Nephron progenitor cell (in vitro differentiated cells): Measurements from ENCODE around the gene CYBC1.

Experiments
- DNase-seq: peaks from one replicate; pipeline ENCODE4 v3.0.0; 2021
- H3K27ac Mint-ChIP-seq: 2 replicates; pipeline ENCODE4 v1.8.0; 2021; ENCODE audit warnings: mild to moderate bottlenecking, moderate library complexity, mixed read lengths
- H3K27me3 Mint-ChIP-seq: 2 replicates; pipeline ENCODE4 v1.8.0; 2021; ENCODE audit warnings: mild to moderate bottlenecking, low read depth, mixed read lengths; ENCODE audit not compliant: poor library complexity
- H3K36me3 Mint-ChIP-seq: 2 replicates; pipeline ENCODE4 v1.8.0; 2021; ENCODE audit warnings: low read depth, mixed read lengths
- H3K4me1 Mint-ChIP-seq: 2 replicates; pipeline ENCODE4 v1.8.0; 2021; ENCODE audit warnings: mixed read lengths
- H3K4me3 Mint-ChIP-seq: 2 replicates; pipeline ENCODE4 v1.8.0; 2021; ENCODE audit warnings: mild to moderate bottlenecking, moderate library complexity, mixed read lengths
- H3K9me3 Mint-ChIP-seq: 2 replicates; pipeline ENCODE4 v1.8.0; 2021; ENCODE audit warnings: mild to moderate bottlenecking, moderate library complexity, mixed read lengths
- TF ChIP-seq, protein P1 (sequence below): fragments of 200-600 bp; sonication (generic); IDR thresholded peaks from 2 replicates; pipeline ENCODE4 v1.5.0; 2021; ENCODE audit warnings: antibody characterized with exemption

The CYBC1 gene

DNA sequence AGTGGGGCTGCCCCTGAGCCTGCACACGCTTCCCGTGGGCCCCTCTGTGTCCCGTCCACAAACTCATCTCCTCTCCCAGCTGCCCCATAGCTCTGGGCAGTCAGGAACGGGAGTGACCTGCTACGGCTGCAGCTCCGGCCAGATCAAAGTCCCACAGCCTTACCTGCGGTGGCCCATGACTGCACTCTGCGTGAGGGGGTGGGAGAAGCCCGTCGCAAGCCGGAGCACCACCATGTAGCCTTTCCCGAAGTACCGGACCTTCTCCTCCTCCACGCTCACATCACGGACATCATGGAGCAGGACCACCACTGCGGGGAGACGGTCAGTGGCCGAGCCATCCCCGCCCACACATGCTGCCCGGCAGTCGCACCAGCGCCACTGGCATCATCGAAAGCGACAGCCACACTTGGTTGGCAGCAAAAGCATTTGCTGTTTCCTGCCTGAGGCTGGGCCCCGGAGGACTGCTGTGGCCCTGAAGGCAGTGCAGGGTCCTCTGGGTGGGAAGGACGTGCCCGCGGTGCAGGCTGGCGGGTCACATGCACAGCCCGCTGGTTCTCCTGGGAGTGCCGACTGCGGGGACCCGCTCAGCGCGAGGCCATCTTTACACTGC lies 6.2 kb downstream of the CYBC1 start:
- no peaks in the 10 kb centered on the region for H3K27me3 Mint-ChIP-seq
- H3K27ac Mint-ChIP-seq, result no peak overlapping the region
- peaks cover 4% of the 10 kb centered on the region for H3K36me3 Mint-ChIP-seq
- H3K4me3 Mint-ChIP-seq, result no peak overlapping the region
- TF ChIP-seq, protein P1, sequence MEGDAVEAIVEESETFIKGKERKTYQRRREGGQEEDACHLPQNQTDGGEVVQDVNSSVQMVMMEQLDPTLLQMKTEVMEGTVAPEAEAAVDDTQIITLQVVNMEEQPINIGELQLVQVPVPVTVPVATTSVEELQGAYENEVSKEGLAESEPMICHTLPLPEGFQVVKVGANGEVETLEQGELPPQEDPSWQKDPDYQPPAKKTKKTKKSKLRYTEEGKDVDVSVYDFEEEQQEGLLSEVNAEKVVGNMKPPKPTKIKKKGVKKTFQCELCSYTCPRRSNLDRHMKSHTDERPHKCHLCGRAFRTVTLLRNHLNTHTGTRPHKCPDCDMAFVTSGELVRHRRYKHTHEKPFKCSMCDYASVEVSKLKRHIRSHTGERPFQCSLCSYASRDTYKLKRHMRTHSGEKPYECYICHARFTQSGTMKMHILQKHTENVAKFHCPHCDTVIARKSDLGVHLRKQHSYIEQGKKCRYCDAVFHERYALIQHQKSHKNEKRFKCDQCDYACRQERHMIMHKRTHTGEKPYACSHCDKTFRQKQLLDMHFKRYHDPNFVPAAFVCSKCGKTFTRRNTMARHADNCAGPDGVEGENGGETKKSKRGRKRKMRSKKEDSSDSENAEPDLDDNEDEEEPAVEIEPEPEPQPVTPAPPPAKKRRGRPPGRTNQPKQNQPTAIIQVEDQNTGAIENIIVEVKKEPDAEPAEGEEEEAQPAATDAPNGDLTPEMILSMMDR, result no peak
- H3K4me1 Mint-ChIP-seq, result peaks cover 12% of the 10 kb centered on the region
- DNase-seq, result no peak
- H3K9me3 Mint-ChIP-seq, result no peaks in the 10 kb centered on the region

- no peaks in the 10 kb centered on the region for H3K9me3 Mint-ChIP-seq
- no peak overlapping the region for H3K4me3 Mint-ChIP-seq
- H3K36me3 Mint-ChIP-seq, result peaks cover 4% of the 10 kb centered on the region
- TF ChIP-seq, protein P1, result no peak
- no peaks in the 10 kb centered on the region for H3K27me3 Mint-ChIP-seq
- no peak for DNase-seq
- peaks cover 11% of the 10 kb centered on the region for H3K4me1 Mint-ChIP-seq
- H3K27ac Mint-ChIP-seq, result no peak overlapping the region
Observed at GRCh38 chr17:82443465-82444283, 6.9 kb downstream of the CYBC1 start.

- no peaks in the 10 kb centered on the region for H3K27me3 Mint-ChIP-seq
- H3K4me1 Mint-ChIP-seq, result peaks cover 11% of the 10 kb centered on the region
- peaks cover 4% of the 10 kb centered on the region for H3K36me3 Mint-ChIP-seq
- H3K27ac Mint-ChIP-seq, result no peak overlapping the region
- DNase-seq, result no peak
- no peaks in the 10 kb centered on the region for H3K9me3 Mint-ChIP-seq
- TF ChIP-seq, protein P1, result no peak
- H3K4me3 Mint-ChIP-seq, result no peak overlapping the region
Observed at GRCh38 chr17:82442643-82443464, 7.7 kb downstream of the CYBC1 start.

GRCh38 chr17:82441691-82442487 lies 8.7 kb downstream of the CYBC1 start:
- Mint-ChIP-seq H3K36me3 (no peaks in the 10 kb centered on the region), H3K9me3 (no peaks in the 10 kb centered on the region), H3K4me1 (peaks cover 6% of the 10 kb centered on the region), H3K27ac (no peak overlapping the region), H3K27me3 (no peaks in the 10 kb centered on the region), H3K4me3 (no peak overlapping the region)
- TF ChIP-seq, protein P1, result no peak
- no peak for DNase-seq

GRCh38 chr17:82440991-82441627 lies 9.4 kb downstream of the CYBC1 start:
- H3K4me1 Mint-ChIP-seq, result peaks cover 6% of the 10 kb centered on the region
- no peaks in the 10 kb centered on the region for H3K36me3 Mint-ChIP-seq
- DNase-seq, result no peak
- no peaks in the 10 kb centered on the region for H3K27me3 Mint-ChIP-seq
- no peak overlapping the region for H3K4me3 Mint-ChIP-seq
- no peaks in the 10 kb centered on the region for H3K9me3 Mint-ChIP-seq
- TF ChIP-seq, protein P1, result no peak
- no peak overlapping the region for H3K27ac Mint-ChIP-seq
